Upper lobe of left lung (tissue), 6 donors: Measurements from ENCODE around the gene MTARC2. TPM values are rescaled to one million over a fixed set of nuclear protein-coding genes. Genes with fewer than 3 reads are reported as not detected.

ENCODE experiments used
- ATAC-seq, 2 donors: fragments of 200-7000 bp; cut with Tn5 transposase; one replicate each; pipeline ENCODE4 v1.9.1; 2022; ENCODE audit warnings: mild to moderate bottlenecking in 2 of 2, moderate library complexity in 2 of 2; ENCODE audit not compliant: low FRiP score in 2 of 2
- DNase-seq, 2 donors: peaks; one replicate each; pipeline ENCODE4 v3.0.0-alpha.2; 2019 to 2020
- H3K27ac ChIP-seq, 4 donors: fragments of 200-600 bp; sonication (generic); one replicate each; pipeline ENCODE4 v1.5.1; 2016 to 2019
- H3K27me3 ChIP-seq, 4 donors: fragments of 200-600 bp; sonication (generic); one replicate each; pipeline ENCODE4 v1.5.1; 2017 to 2019
- H3K36me3 ChIP-seq, 4 donors: fragments of 200-600 bp; sonication (generic); one replicate each; pipeline ENCODE4 v1.5.1; 2016 to 2019
- H3K4me1 ChIP-seq, 4 donors: fragments of 200-600 bp; sonication (generic); one replicate each; pipeline ENCODE4 v1.5.1; 2018 to 2019
- H3K4me3 ChIP-seq, 4 donors: fragments of 200-600 bp; sonication (generic); one replicate each; pipeline ENCODE4 v1.5.1; 2017 to 2019; ENCODE audit warnings: mild to moderate bottlenecking in 2 of 4, moderate library complexity in 1 of 4
- H3K9me3 ChIP-seq, 4 donors: fragments of 200-600 bp; sonication (generic); one replicate each; pipeline ENCODE4 v1.5.1; 2018 to 2019
- EP300 ChIP-seq, 4 donors: sonication (generic); formaldehyde crosslinking; IDR thresholded peaks; one replicate each; pipeline ENCODE4 v1.5.1; 2017; ENCODE audit warnings: antibody characterized with exemption in 4 of 4, control low read depth in 2 of 4
- POLR2A ChIP-seq, 4 donors: fragments of 450-650 bp; IDR thresholded peaks; one replicate each; pipeline ENCODE4 v1.5.1; 2016 to 2017; ENCODE audit warnings: antibody characterized with exemption in 4 of 4, mild to moderate bottlenecking in 2 of 4
- POLR2AphosphoS5 ChIP-seq, 2 donors: sonication (generic); formaldehyde crosslinking; IDR thresholded peaks; one replicate each; pipeline ENCODE4 v1.5.1; 2017; ENCODE audit warnings: antibody characterized with exemption in 2 of 2
- WGBS, 2 donors: methylation state at CpG; one replicate each; pipeline ENCODE4 v1.1.5; 2017 to 2018; 5-methylcytosine and 5-hydroxymethylcytosine counted together
- total RNA-seq, 6 donors: library from RNA; depleted of rRNA in 4 of 6; stranded (reverse); fragments of >200 nt in 4 of 6; gene quantifications; one replicate each; pipeline versions ENCODE4 v1.1.0 to v1.2.1, GENCODE V29; 2016 to 2021
- TF ChIP-seq, protein P1 (sequence below), 6 experiments: fragments of 450-650 bp in 4 of 6; fragments of 200-600 bp in 2 of 6; sonication (generic) in 2 of 6; IDR thresholded peaks; one replicate each; pipeline ENCODE4 v1.5.1; 2016 to 2019; ENCODE audit warnings: antibody characterized with exemption in 6 of 6
- donor health status: DM: no; HTN: no; CAD: no; lungs with moderate emphysema.
- donor health status: DM: no; HTN: yes; CAD: no; lungs with severe emphysema.

Gene MTARC2
- total RNA-seq, 6 donors from 2014 or later = 44.2 to 125 (median 62.0) TPM

- Histone ChIP-seq H3K36me3 (peaks cover 0 to 42% (median 3%) of the 10 kb centered on the region in 4 donors), H3K4me3 (no peak overlapping the region), H3K9me3 (no peaks in the 10 kb centered on the region), H3K4me1 (peaks cover 11 to 23% (median 20%) of the 10 kb centered on the region in 4 donors), H3K27me3 (no peaks in the 10 kb centered on the region), H3K27ac (no peak overlapping the region)
- TF ChIP-seq POLR2A (IDR thresholded peaks at IDR 0.05) (no peak), EP300 (IDR thresholded peaks at IDR 0.05) (no peak), POLR2AphosphoS5 (IDR thresholded peaks at IDR 0.05) (no peak)
- TF ChIP-seq, protein P1, sequence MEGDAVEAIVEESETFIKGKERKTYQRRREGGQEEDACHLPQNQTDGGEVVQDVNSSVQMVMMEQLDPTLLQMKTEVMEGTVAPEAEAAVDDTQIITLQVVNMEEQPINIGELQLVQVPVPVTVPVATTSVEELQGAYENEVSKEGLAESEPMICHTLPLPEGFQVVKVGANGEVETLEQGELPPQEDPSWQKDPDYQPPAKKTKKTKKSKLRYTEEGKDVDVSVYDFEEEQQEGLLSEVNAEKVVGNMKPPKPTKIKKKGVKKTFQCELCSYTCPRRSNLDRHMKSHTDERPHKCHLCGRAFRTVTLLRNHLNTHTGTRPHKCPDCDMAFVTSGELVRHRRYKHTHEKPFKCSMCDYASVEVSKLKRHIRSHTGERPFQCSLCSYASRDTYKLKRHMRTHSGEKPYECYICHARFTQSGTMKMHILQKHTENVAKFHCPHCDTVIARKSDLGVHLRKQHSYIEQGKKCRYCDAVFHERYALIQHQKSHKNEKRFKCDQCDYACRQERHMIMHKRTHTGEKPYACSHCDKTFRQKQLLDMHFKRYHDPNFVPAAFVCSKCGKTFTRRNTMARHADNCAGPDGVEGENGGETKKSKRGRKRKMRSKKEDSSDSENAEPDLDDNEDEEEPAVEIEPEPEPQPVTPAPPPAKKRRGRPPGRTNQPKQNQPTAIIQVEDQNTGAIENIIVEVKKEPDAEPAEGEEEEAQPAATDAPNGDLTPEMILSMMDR (IDR thresholded peaks at IDR 0.05) = no peak
- ATAC-seq = no peak
- 90 to 92% methylated on average over 3 of the region's 3 CpGs for WGBS, 2 donors
- DNase-seq = no peak
These were observed 35.3 kb downstream of the MTARC2 start for GRCh38 chr1:220783453-220783852.

DNA sequence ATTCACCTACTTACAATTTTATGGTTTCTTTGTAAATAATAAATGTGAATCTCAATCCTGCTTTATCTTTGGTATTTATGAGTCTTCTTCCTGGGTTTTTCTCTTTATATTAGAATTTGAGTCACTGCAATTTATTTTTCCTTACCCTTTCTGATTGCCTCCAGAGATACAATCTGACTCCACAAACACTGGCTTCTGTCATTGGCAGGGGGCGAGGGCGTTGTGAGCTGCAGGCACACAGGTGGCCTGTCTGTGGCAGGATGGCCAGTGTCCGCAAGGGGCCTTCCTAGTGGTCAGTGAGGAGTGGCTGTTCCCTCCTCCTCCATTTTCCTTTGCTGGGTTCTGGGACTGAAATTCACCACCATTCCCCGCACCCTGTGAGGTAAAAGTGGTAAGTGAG, 36.6 kb downstream of the MTARC2 start:
- ATAC-seq (no peak), DNase-seq (no peak)
- peaks cover 11 to 28% (median 21%) of the 10 kb centered on the region in 4 donors for H3K4me1 ChIP-seq
- H3K36me3 ChIP-seq = peaks cover 0 to 41% (median 3%) of the 10 kb centered on the region in 4 donors
- TF ChIP-seq EP300 (IDR thresholded peaks at IDR 0.05) (no peak), POLR2A (IDR thresholded peaks at IDR 0.05) (no peak), POLR2AphosphoS5 (IDR thresholded peaks at IDR 0.05) (no peak)
- TF ChIP-seq, protein P1 (IDR thresholded peaks at IDR 0.05) = no peak
- H3K4me3 ChIP-seq = no peak overlapping the region
- H3K9me3 ChIP-seq = no peaks in the 10 kb centered on the region
- H3K27me3 ChIP-seq = no peaks in the 10 kb centered on the region
- no peak overlapping the region for H3K27ac ChIP-seq
- WGBS, 2 donors = 94 to 98% methylated on average over 4 of the region's 4 CpGs

DNA sequence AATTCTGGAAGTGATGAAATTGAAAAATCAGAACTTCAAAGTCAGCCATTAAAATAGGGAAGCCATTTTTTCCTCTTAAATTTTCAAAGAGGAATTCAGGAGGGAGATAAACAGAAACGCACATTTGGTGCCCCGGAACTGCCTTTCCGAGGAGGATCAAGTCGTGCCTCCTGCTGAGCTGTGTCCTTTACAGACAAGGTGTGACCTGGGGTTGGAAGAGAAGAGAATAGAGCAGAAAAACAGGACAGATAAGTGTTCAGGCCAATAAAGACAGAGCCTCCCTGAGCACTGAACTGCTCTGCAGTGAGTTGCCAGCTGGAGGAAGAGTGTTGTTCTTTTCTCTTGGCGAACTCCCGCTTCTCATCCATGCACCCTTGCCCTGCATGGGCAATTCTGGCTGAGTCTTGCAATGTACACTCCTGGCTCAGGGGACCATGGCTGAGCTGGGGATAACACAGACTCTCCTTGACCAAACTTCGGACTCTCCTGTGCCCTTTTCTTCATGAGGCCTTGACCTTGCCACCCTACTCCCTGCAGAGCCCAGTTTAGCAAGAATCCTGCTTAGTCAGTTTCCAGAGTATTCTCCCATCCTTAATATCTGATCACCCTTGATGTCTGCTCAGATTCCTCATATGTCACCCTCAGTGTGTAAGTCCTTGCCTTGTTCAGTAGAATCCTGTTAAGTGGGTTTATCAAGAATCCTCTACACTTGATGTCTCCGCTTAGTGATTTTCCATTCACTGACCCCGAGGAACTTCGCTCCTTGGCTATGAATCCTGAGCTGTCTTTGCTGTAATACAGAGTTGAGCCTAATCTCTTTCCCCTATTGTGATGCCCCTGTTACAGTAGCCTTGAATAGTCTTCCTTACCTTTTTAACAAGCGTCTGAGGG, 37.3 kb downstream of the MTARC2 start:
- DNase-seq (no peak), ATAC-seq (no peak)
- Histone ChIP-seq H3K27me3 (no peaks in the 10 kb centered on the region), H3K36me3 (peaks cover 0 to 34% (median 3%) of the 10 kb centered on the region in 4 donors), H3K9me3 (no peaks in the 10 kb centered on the region), H3K27ac (peak overlapping the region; percentile 54 to 88 (median 80)), H3K4me1 (peaks cover 15 to 34% (median 26%) of the 10 kb centered on the region in 4 donors), H3K4me3 (no peak overlapping the region)
- TF ChIP-seq POLR2AphosphoS5 (IDR thresholded peaks at IDR 0.05) (no peak), EP300 (IDR thresholded peaks at IDR 0.05) (no peak), POLR2A (IDR thresholded peaks at IDR 0.05) (no peak)
- TF ChIP-seq, protein P1 (IDR thresholded peaks at IDR 0.05) = no peak
- 91 to 95% methylated on average over 11 of the region's 11 CpGs for WGBS, 2 donors

DNA sequence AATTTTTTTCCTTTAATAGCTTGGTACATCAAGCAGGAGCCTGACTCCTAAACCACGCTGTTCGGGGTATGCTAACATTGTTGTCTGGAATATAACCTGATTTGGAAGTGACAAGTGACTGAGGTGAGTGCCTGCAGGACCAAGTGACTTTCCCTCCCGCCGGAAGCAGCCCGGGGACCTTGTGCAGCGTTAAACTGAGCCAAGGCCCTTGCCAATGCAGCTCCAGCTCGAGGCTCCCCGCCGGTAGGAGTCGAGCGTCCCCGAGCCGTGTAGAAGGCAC, 37.9 kb downstream of the MTARC2 start:
- H3K27me3 ChIP-seq = no peaks in the 10 kb centered on the region
- no peak for DNase-seq
- 29 to 95% methylated on average over 2 to 13 of the region's 13 CpGs for WGBS, 2 donors
- peak; percentile 47 to 54 for ATAC-seq
- TF ChIP-seq, protein P1 (IDR thresholded peaks at IDR 0.05) = no peak
- TF ChIP-seq POLR2AphosphoS5 (IDR thresholded peaks at IDR 0.05) (no peak), EP300 (IDR thresholded peaks at IDR 0.05) (no peak), POLR2A (IDR thresholded peaks at IDR 0.05) (no peak)
- H3K36me3 ChIP-seq = peaks cover 0 to 31% (median 3%) of the 10 kb centered on the region in 4 donors
- peak overlapping the region in 3 of 4 donors; percentile 64 to 76 (median 71) for H3K4me3 ChIP-seq
- H3K4me1 ChIP-seq = peaks cover 19 to 40% (median 32%) of the 10 kb centered on the region in 4 donors
- no peaks in the 10 kb centered on the region for H3K9me3 ChIP-seq
- peak overlapping the region; percentile 54 to 88 (median 80) for H3K27ac ChIP-seq
